ENCODE measurements around the gene CGB5. TPM values are rescaled to one million over a fixed set of nuclear protein-coding genes. Genes with fewer than 3 reads are reported as not detected.
A peak's percentile ranks its signal among the peaks of the same experiment; 100 is the strongest.
"Not testable (repeated sequence)": the region's sequence is repeated elsewhere in the genome, so short reads cannot be mapped to it uniquely, and the experiment has no call there.

CGB5 gene
- total RNA-seq, 1 donor from 2014 or later = 6.5 TPM

- no peak for FAIRE-seq
- peak overlapping the region; percentile 35 for H2AFZ ChIP-seq (ENCODE audit: low read depth, low read length)
- Mint-ChIP-seq H3K9me3 (ENCODE audit: unreplicated experiment) (no peaks in the 10 kb centered on the region), H3K27ac (ENCODE audit: unreplicated experiment) (no peak overlapping the region), H3K36me3 (ENCODE audit: low read depth, unreplicated experiment) (peaks cover 17% of the 10 kb centered on the region), H3K4me3 (ENCODE audit: unreplicated experiment) (no peak overlapping the region), H3K4me1 (ENCODE audit: low read depth, unreplicated experiment) (peaks cover 12% of the 10 kb centered on the region), H3K27me3 (ENCODE audit: low read depth, unreplicated experiment) (peaks cover 2% of the 10 kb centered on the region)
- no peaks in the 10 kb centered on the region for H3K27me3 ChIP-seq (ENCODE audit: insufficient read depth, low read length)
- H3K9ac ChIP-seq (ENCODE audit: low read length) = peak overlapping the region; percentile 77
- peak overlapping the region; percentile 87 for H3K4me2 ChIP-seq (ENCODE audit: low read length)
- no peaks in the 10 kb centered on the region for H3K79me2 ChIP-seq (ENCODE audit: insufficient read depth, low read length)
- peaks cover 4% of the 10 kb centered on the region for H4K20me1 ChIP-seq (ENCODE audit: insufficient read depth, low read length)
- no peak for TF ChIP-seq EZH2 (IDR thresholded peaks at IDR 0.05; ENCODE audit: insufficient read depth, low read length)
- TF ChIP-seq CTCF (IDR thresholded peaks at IDR 0.05; ENCODE audit: insufficient read depth, low read depth, low read length) = peak; percentile 14
- peak overlapping the region; percentile 60 for H3K4me3 ChIP-seq (ENCODE audit: insufficient read depth, low read depth, low read length)
- peaks cover 6% of the 10 kb centered on the region for H3K36me3 ChIP-seq (ENCODE audit: insufficient read depth, low read length)
- peak overlapping the region; percentile 33 for H3K27ac ChIP-seq (ENCODE audit: low read depth, low read length)
- peak; percentile 42 for DNase-seq (ENCODE audit: low read depth)
- peaks cover 18% of the 10 kb centered on the region for H3K4me1 ChIP-seq (ENCODE audit: insufficient read depth, low read length)
- no peaks in the 10 kb centered on the region for H3K9me3 ChIP-seq (ENCODE audit: insufficient read depth, low read depth, low read length)
These were observed 25.8 kb upstream of the CGB5 start for GRCh38 chr19:49017666-49018351.

GRCh38 chr19:49018388-49019241 lies 25.0 kb upstream of the CGB5 start:
- FAIRE-seq; H3K27ac Mint-ChIP-seq (ENCODE audit: unreplicated experiment): not testable (repeated sequence)
- H2AFZ ChIP-seq (ENCODE audit: low read depth, low read length) = peak overlapping the region; percentile 16

GRCh38 chr19:49019242-49019932 lies 24.3 kb upstream of the CGB5 start:
- Histone ChIP-seq H3K9ac (ENCODE audit: low read length) (peak overlapping the region; percentile 77), H3K27me3 (ENCODE audit: insufficient read depth, low read length) (no peaks in the 10 kb centered on the region)

More at GRCh38 chr19:49018388-49019241, 25.0 kb upstream of the CGB5 start:
- H3K4me2 ChIP-seq (ENCODE audit: low read length) = peak overlapping the region; percentile 87
- H3K9ac ChIP-seq (ENCODE audit: low read length) = peak overlapping the region; percentile 77
- peaks cover 12% of the 10 kb centered on the region for H3K4me1 Mint-ChIP-seq (ENCODE audit: low read depth, unreplicated experiment)
- peak overlapping the region; percentile 33 for H3K27ac ChIP-seq (ENCODE audit: low read depth, low read length)
- not testable (repeated sequence) for H3K36me3 ChIP-seq (ENCODE audit: insufficient read depth, low read length); H4K20me1 ChIP-seq (ENCODE audit: insufficient read depth, low read length); H3K9me3 Mint-ChIP-seq (ENCODE audit: unreplicated experiment); H3K27me3 Mint-ChIP-seq (ENCODE audit: low read depth, unreplicated experiment); H3K9me3 ChIP-seq (ENCODE audit: insufficient read depth, low read depth, low read length); H3K79me2 ChIP-seq (ENCODE audit: insufficient read depth, low read length); DNase-seq (ENCODE audit: low read depth); H3K27me3 ChIP-seq (ENCODE audit: insufficient read depth, low read length)
- H3K4me3 ChIP-seq (ENCODE audit: insufficient read depth, low read depth, low read length) = peak overlapping the region; percentile 60
- H3K36me3 Mint-ChIP-seq (ENCODE audit: low read depth, unreplicated experiment) = peaks cover 17% of the 10 kb centered on the region
- peaks cover 18% of the 10 kb centered on the region for H3K4me1 ChIP-seq (ENCODE audit: insufficient read depth, low read length)
- H3K4me3 Mint-ChIP-seq (ENCODE audit: unreplicated experiment) = peak overlapping the region; percentile 77

More at GRCh38 chr19:49019242-49019932, 24.3 kb upstream of the CGB5 start:
- no peaks in the 10 kb centered on the region for H3K9me3 Mint-ChIP-seq (ENCODE audit: unreplicated experiment)
- peaks cover 6% of the 10 kb centered on the region for H3K36me3 ChIP-seq (ENCODE audit: insufficient read depth, low read length)
- peak overlapping the region; percentile 60 for H3K4me3 ChIP-seq (ENCODE audit: insufficient read depth, low read depth, low read length)
- peaks cover 17% of the 10 kb centered on the region for H3K36me3 Mint-ChIP-seq (ENCODE audit: low read depth, unreplicated experiment)
- H3K4me3 Mint-ChIP-seq (ENCODE audit: unreplicated experiment) = peak overlapping the region; percentile 77
- H3K4me1 ChIP-seq (ENCODE audit: insufficient read depth, low read length) = peaks cover 18% of the 10 kb centered on the region
- H3K4me1 Mint-ChIP-seq (ENCODE audit: low read depth, unreplicated experiment) = peaks cover 12% of the 10 kb centered on the region
- peaks cover 2% of the 10 kb centered on the region for H3K27me3 Mint-ChIP-seq (ENCODE audit: low read depth, unreplicated experiment)
- no peak overlapping the region for H2AFZ ChIP-seq (ENCODE audit: low read depth, low read length)
- peak overlapping the region; percentile 87 for H3K4me2 ChIP-seq (ENCODE audit: low read length)
- FAIRE-seq (no peak), DNase-seq (ENCODE audit: low read depth) (no peak)
- H3K27ac ChIP-seq (ENCODE audit: low read depth, low read length) = peak overlapping the region; percentile 7
- no peaks in the 10 kb centered on the region for H3K79me2 ChIP-seq (ENCODE audit: insufficient read depth, low read length)
- H4K20me1 ChIP-seq (ENCODE audit: insufficient read depth, low read length) = no peaks in the 10 kb centered on the region
- no peaks in the 10 kb centered on the region for H3K9me3 ChIP-seq (ENCODE audit: insufficient read depth, low read depth, low read length)
- peak overlapping the region; percentile 80 for H3K27ac Mint-ChIP-seq (ENCODE audit: unreplicated experiment)
- TF ChIP-seq EZH2 (IDR thresholded peaks at IDR 0.05; ENCODE audit: insufficient read depth, low read length) = no peak
- TF ChIP-seq CTCF (IDR thresholded peaks at IDR 0.05; ENCODE audit: insufficient read depth, low read depth, low read length) = no peak

Measured in astrocyte (in vitro differentiated cells and primary cell).